HEK293 (cell line): ENCODE results near the gene CCDC9B.

Source experiments
- GLIS2 ChIP-seq: fragments of 450-650 bp; formaldehyde crosslinking; IDR thresholded peaks from 2 replicates; pipeline ENCODE4 v1.5.1; 2016; ENCODE audit warnings: missing biosample characterization, missing genetic modification characterization
- TF ChIP-seq, protein P1 (sequence below): fragments of 450-650 bp; formaldehyde crosslinking; IDR thresholded peaks from 2 replicates; pipeline ENCODE4 v1.5.1; 2016; ENCODE audit warnings: missing biosample characterization, missing genetic modification characterization

DNA sequence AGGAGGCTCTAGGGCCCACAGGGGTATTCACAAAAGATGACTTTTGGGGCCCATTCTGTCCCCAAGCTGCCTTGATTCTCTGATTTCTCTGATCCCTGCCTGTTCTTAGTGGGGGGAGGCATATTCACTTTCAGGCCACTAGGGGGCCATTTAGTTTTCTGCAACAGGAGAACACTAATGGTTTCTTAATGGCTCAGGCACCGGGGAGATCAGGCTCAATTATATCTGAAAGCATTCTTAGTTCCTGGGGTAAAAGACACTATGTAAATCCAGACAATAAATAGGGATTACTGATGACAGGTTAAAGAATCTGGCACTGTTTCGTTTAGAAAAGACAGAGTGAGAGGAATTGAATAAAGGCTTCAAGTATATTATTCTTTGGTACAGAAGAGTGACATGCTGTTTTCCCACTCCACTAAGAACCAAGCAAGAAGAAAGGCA lies 19.8 kb downstream of the CCDC9B start:
- TF ChIP-seq, protein P1, sequence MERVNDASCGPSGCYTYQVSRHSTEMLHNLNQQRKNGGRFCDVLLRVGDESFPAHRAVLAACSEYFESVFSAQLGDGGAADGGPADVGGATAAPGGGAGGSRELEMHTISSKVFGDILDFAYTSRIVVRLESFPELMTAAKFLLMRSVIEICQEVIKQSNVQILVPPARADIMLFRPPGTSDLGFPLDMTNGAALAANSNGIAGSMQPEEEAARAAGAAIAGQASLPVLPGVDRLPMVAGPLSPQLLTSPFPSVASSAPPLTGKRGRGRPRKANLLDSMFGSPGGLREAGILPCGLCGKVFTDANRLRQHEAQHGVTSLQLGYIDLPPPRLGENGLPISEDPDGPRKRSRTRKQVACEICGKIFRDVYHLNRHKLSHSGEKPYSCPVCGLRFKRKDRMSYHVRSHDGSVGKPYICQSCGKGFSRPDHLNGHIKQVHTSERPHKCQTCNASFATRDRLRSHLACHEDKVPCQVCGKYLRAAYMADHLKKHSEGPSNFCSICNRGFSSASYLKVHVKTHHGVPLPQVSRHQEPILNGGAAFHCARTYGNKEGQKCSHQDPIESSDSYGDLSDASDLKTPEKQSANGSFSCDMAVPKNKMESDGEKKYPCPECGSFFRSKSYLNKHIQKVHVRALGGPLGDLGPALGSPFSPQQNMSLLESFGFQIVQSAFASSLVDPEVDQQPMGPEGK (tag by site-specific recombination) = peak; percentile 26; the same call in 1 of the 2 replicates
- TF ChIP-seq GLIS2 (tag by site-specific recombination) = no peak
